Stomach (tissue), 9 donors: ENCODE measurements around the gene EMP3. TPM values are rescaled to one million over a fixed set of nuclear protein-coding genes. Genes with fewer than 3 reads are reported as not detected.

ENCODE experiments used
- DNase-seq, 2 donors: peaks; one replicate each; pipeline versions ENCODE4 v3.0.0 to v3.0.0-alpha.2; 2013 to 2019
- H3K27ac ChIP-seq, 5 donors: fragments of 200-600 bp in 4 of 5; sonication (generic) in 4 of 5; one replicate each; pipeline ENCODE4 v1.5.1; 2013 to 2019; ENCODE audit warnings: mild to moderate bottlenecking in 1 of 5, moderate library complexity in 1 of 5
- H3K27me3 ChIP-seq, 3 donors: fragments of 200-600 bp; sonication (generic); one replicate each; pipeline ENCODE4 v1.5.1; 2017 to 2019; ENCODE audit warnings: mixed run types in 1 of 3
- H3K36me3 ChIP-seq, 4 donors: fragments of 200-600 bp; sonication (generic); 1 replicate in 3 of 4; 2 replicates in 1 of 4; pipeline ENCODE4 v1.5.1; 2016 to 2019
- H3K4me1 ChIP-seq, 4 donors: fragments of 200-600 bp; sonication (generic); one replicate each; pipeline ENCODE4 v1.5.1; 2016 to 2019
- H3K4me3 ChIP-seq, 4 donors: fragments of 200-600 bp; sonication (generic) in 3 of 4; one replicate each; pipeline ENCODE4 v1.5.1; 2016 to 2019; ENCODE audit warnings: mild to moderate bottlenecking in 1 of 4
- H3K9me3 ChIP-seq, 4 donors: fragments of 200-600 bp; sonication (generic); one replicate each; pipeline ENCODE4 v1.5.1; 2016 to 2019
- CTCF ChIP-seq, 7 experiments: fragments of 450-650 bp in 4 of 7; fragments of 200-600 bp in 3 of 7; sonication (generic) in 3 of 7; IDR thresholded peaks; one replicate each; pipeline ENCODE4 v1.5.1; 2016 to 2019; ENCODE audit warnings: antibody characterized with exemption in 7 of 7, control low read depth in 2 of 7, mild to moderate bottlenecking in 1 of 7
- EP300 ChIP-seq: sonication (generic); formaldehyde crosslinking; IDR thresholded peaks from one replicate; pipeline ENCODE4 v1.6.1; 2017; ENCODE audit warnings: antibody characterized with exemption
- POLR2A ChIP-seq, 4 donors: fragments of 450-650 bp; IDR thresholded peaks; one replicate each; pipeline ENCODE4 v1.6.1; 2016; ENCODE audit warnings: antibody characterized with exemption in 4 of 4, control low read depth in 2 of 4, mild to moderate bottlenecking in 1 of 4, moderate library complexity in 1 of 4
- POLR2AphosphoS5 ChIP-seq, 3 donors: sonication (generic); formaldehyde crosslinking; IDR thresholded peaks; one replicate each; pipeline ENCODE4 v1.6.1; 2016; ENCODE audit warnings: antibody characterized with exemption in 3 of 3
- WGBS, 5 donors: extraction: QIAGEN DNeasy Blood & Tissue Kit in 3 of 5; methylation state at CpG; one replicate each; pipeline versions ENCODE4 v1.1.5 to v1.1.7; 2013 to 2018; 5-methylcytosine and 5-hydroxymethylcytosine counted together
- intact Hi-C: fragments of 100-400 bp; cut with DNase I; formaldehyde crosslinking; loops from one replicate; pipeline ENCODE4 v1.15.1; 2023; ENCODE audit warnings: low total_unique reads
- polyA plus RNA-seq, 3 donors: library from polyadenylated mRNA; stranded (reverse); fragments of 200-250 nt; gene quantifications; one replicate each; pipeline ENCODE4 v1.2.3, GENCODE V29; 2013
- total RNA-seq, 5 donors: library from RNA; depleted of rRNA; stranded (reverse); fragments of >200 nt; gene quantifications; one replicate each; pipeline versions ENCODE4 v1.1.0 to v1.2.3, GENCODE V29; 2014 to 2016
- donor health status: healthy with polysubstance abuse.
- donor health status: Bipolar disorder and iron deficiency.
- donor health status: healthy.

EMP3 gene
- total and polyA plus RNA-seq, 8 donors, result 6.4 to 61.4 (median 44.4) TPM

GRCh38 chr19:48351341-48351752, 26.0 kb downstream of the EMP3 start:
- DNase-seq, result peak; percentile 81 to 83
- 37 to 47% (median 47%) methylated on average over 8 of the region's 8 CpGs for WGBS, 5 donors
- no peaks in the 10 kb centered on the region for H3K9me3 ChIP-seq
- H3K27me3 ChIP-seq, result no peaks in the 10 kb centered on the region
- TF ChIP-seq POLR2A (IDR thresholded peaks at IDR 0.05), result no peak
- TF ChIP-seq CTCF (IDR thresholded peaks at IDR 0.05), result peak in 5 of 7 experiments; percentile 34 to 80 (median 69)
- TF ChIP-seq POLR2AphosphoS5 (IDR thresholded peaks at IDR 0.05), result no peak
- TF ChIP-seq EP300, result no peak
- no peak overlapping the region for H3K4me3 ChIP-seq
- H3K4me1 ChIP-seq, result no peaks in the 10 kb centered on the region
- intact Hi-C loops, result no loop called here
- H3K36me3 ChIP-seq, result no peaks in the 10 kb centered on the region
- no peak overlapping the region for H3K27ac ChIP-seq

- no peaks in the 10 kb centered on the region for H3K27me3 ChIP-seq
- WGBS, 5 donors, result 87 to 94% (median 90%) methylated on average over 5 of the region's 5 CpGs
- no peak overlapping the region for H3K27ac ChIP-seq
- H3K9me3 ChIP-seq, result no peaks in the 10 kb centered on the region
- no peak for DNase-seq
- no peak overlapping the region for H3K4me3 ChIP-seq
- TF ChIP-seq POLR2AphosphoS5 (IDR thresholded peaks at IDR 0.05) (no peak), POLR2A (IDR thresholded peaks at IDR 0.05) (no peak), EP300 (no peak), CTCF (IDR thresholded peaks at IDR 0.05) (no peak)
- no peaks in the 10 kb centered on the region for H3K36me3 ChIP-seq
- intact Hi-C loops, result no loop called here
- no peaks in the 10 kb centered on the region for H3K4me1 ChIP-seq
Measured at GRCh38 chr19:48353677-48354076, 28.3 kb downstream of the EMP3 start.

GRCh38 chr19:48354332-48354992, 29.1 kb downstream of the EMP3 start:
- Histone ChIP-seq H3K4me1 (no peaks in the 10 kb centered on the region), H3K4me3 (no peak overlapping the region), H3K36me3 (no peaks in the 10 kb centered on the region), H3K27me3 (no peaks in the 10 kb centered on the region), H3K27ac (no peak overlapping the region), H3K9me3 (no peaks in the 10 kb centered on the region)
- peak in 1 of 2 donors; percentile 76 for DNase-seq
- TF ChIP-seq EP300 (no peak), POLR2AphosphoS5 (IDR thresholded peaks at IDR 0.05) (no peak), CTCF (IDR thresholded peaks at IDR 0.05) (no peak), POLR2A (IDR thresholded peaks at IDR 0.05) (no peak)
- 62 to 76% (median 73%) methylated on average over 15 of the region's 15 CpGs for WGBS, 5 donors
- intact Hi-C loops, result no loop called here

- H3K4me3 ChIP-seq, result no peak overlapping the region
- H3K27ac ChIP-seq, result no peak overlapping the region
- no peaks in the 10 kb centered on the region for H3K27me3 ChIP-seq
- intact Hi-C loops, result no loop called here
- no peaks in the 10 kb centered on the region for H3K4me1 ChIP-seq
- TF ChIP-seq CTCF (IDR thresholded peaks at IDR 0.05) (no peak), EP300 (no peak), POLR2AphosphoS5 (IDR thresholded peaks at IDR 0.05) (no peak), POLR2A (IDR thresholded peaks at IDR 0.05) (no peak)
- peaks cover 0 to 9% (median 5%) of the 10 kb centered on the region in 4 donors for H3K36me3 ChIP-seq
- 81 to 90% (median 84%) methylated on average over 11 to 12 of the region's 12 CpGs for WGBS, 5 donors
- no peak for DNase-seq
- H3K9me3 ChIP-seq, result no peaks in the 10 kb centered on the region
Measured at GRCh38 chr19:48355365-48355954, 30.1 kb downstream of the EMP3 start.
